GM20000 (cell line): ENCODE results near the gene HSD17B14.

ENCODE experiments used
- DNase-seq: peaks from one replicate; pipeline ENCODE4 v3.0.0; 2012; ENCODE audit warnings: low spot score
- CTCF ChIP-seq: IDR thresholded peaks from 2 replicates; pipeline ENCODE4 v1.5.1; 2012; ENCODE audit warnings: mild to moderate bottlenecking, control low read depth; ENCODE audit errors: extremely low read depth, missing control alignments

Gene HSD17B14

GRCh38 chr19:48845384-48845783 is 9.1 kb upstream of the HSD17B14 start:
- no peak for TF ChIP-seq CTCF
- DNase-seq: no peak

- DNase-seq: no peak
- TF ChIP-seq CTCF: no peak
These were observed 8.2 kb upstream of the HSD17B14 start for GRCh38 chr19:48844472-48844871.

- TF ChIP-seq CTCF: peak; percentile 81
- peak; percentile 66 for DNase-seq
These were observed 6.5 kb upstream of the HSD17B14 start for GRCh38 chr19:48842789-48843162.

- DNase-seq: no peak
- no peak for TF ChIP-seq CTCF
These were observed 5.3 kb upstream of the HSD17B14 start for GRCh38 chr19:48841571-48841970.

GRCh38 chr19:48841047-48841446 is 4.8 kb upstream of the HSD17B14 start:
- no peak for DNase-seq

GRCh38 chr19:48837687-48838086 is 1.4 kb upstream of the HSD17B14 start:
- no peak for TF ChIP-seq CTCF

More at GRCh38 chr19:48841047-48841446, 4.8 kb upstream of the HSD17B14 start:
- no peak for TF ChIP-seq CTCF

GRCh38 chr19:48837051-48837524 is 797 bp upstream of the HSD17B14 start:
- peak; percentile 91 for DNase-seq
- no peak for TF ChIP-seq CTCF

More at GRCh38 chr19:48837687-48838086, 1.4 kb upstream of the HSD17B14 start:
- DNase-seq: no peak

- peak; percentile 90 for TF ChIP-seq CTCF
- DNase-seq: peak; percentile 89
These were observed 580 bp downstream of the HSD17B14 start for GRCh38 chr19:48835734-48836088.
